HG03575 (cell line): Measurements from ENCODE around the gene PTTG2.
"Not testable (repeated sequence)": the region's sequence is repeated elsewhere in the genome, so short reads cannot be mapped to it uniquely, and the experiment has no call there.

ENCODE experiments used
- ATAC-seq: cut with Tn5 transposase; IDR thresholded peaks from one replicate; pipeline ENCODE4 v1.9.1; 2021; ENCODE audit not compliant: unreplicated experiment, insufficient number of reproducible peaks, low FRiP score; ENCODE audit errors: extremely low read depth

PTTG2 gene

DNA sequence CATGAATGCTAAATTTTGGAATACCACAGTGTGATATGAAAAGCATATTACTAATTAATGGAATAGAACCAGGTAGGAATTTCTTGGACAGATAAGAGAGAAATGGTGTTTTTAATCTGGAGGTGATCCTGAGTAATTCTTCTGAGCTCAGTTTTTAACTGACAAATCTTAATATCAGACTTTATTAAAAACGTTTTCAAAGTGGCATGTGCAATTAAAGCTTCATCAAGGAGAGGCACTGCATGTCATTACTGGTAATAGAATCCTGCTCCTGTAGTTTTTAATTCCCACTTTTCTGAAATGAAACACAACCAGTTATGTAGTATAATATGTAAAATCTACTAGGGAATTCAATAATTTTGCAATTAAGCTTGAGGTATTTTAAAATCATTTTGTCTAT is 7.0 kb upstream of the PTTG2 start:
- no peak for ATAC-seq

DNA sequence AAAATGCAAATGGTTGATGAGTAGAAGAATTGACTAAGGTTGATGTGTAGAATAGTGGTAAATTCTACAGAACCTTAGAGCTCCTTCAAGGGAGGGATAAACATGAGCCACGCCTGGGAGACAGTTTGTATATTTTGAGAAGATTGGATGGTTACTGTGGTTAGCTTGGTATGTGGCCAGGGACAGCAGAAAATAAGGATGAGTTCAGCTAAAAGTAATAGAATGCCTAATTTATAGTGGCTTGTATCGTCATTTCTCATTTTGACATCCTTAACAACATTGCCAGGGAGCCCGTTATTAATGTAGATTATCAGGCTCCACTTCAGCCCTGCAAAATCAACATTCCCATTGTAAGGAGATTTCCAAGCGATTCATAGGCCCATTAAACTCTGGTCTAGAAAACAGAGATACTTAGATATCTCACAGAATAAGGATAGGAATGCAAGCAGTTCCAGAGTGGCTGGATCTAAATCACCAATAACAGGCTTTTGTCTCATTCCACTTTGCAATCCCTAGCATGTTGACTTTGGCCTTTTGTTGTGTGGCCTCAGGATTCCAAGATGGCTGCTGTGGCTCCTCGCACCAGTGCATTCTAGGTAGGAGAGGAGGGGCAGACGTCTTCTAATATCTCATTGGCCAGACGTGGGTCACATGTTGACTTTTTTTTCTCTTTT is 6.4 kb upstream of the PTTG2 start:
- ATAC-seq = no peak

- ATAC-seq = no peak
Measured at GRCh38 chr4:37956941-37957340, 3.3 kb upstream of the PTTG2 start.

DNA sequence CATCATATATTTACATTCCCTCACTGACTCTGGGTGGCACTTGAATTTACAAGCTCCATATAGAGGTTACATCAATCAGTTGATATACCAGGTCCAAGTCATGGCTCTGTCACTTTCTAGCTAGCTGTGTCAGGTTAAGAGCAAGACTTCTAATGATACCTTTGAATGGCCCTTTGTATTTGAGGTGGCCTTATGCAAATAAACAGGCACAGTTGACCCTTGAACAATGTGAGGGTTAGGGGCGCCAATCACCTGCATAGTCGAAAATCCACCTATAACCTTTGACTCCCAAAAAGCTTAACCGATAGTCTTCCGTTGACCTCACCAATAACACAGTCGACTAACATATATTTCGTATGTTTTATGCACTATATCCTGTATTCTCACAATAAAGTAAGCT is 1.3 kb upstream of the PTTG2 start:
- ATAC-seq = no peak

- ATAC-seq = no peak
Measured at GRCh38 chr4:37960679-37961450, 667 bp downstream of the PTTG2 start.

DNA sequence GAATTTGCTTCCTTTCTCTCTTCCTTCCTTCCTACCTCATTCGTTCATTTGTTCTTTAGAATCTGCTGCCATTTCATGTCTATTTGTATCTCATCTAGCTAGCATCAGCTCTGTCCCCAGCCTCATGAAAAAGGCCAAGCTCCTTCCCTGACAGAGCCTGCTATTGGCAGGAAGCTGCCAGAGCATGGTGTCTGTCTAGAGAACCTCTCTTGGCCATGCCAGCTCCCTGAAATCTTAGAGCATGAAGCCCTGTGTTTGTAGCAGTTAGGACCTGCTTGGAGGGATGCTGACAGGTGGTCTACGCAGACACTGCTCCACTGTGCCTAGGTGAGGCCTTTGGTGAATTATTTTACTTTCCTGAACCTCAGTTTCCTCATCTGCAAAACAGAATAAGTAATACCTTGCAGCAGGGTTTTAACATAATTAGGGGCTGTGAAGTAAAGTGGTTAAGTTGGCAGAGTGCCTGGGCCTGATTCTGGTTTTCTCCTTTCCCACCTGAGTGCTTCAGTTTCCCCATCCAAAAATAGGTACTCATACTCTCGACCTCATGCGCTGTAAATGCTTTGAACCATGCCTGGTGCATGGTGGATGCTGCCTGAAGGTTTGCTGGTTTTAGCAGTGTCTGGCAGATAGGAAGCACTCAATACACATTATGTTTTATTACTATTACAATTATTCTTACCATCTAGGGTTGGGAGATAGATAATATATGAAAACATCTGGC is 4.7 kb downstream of the PTTG2 start:
- peak; percentile 66 for ATAC-seq

DNA sequence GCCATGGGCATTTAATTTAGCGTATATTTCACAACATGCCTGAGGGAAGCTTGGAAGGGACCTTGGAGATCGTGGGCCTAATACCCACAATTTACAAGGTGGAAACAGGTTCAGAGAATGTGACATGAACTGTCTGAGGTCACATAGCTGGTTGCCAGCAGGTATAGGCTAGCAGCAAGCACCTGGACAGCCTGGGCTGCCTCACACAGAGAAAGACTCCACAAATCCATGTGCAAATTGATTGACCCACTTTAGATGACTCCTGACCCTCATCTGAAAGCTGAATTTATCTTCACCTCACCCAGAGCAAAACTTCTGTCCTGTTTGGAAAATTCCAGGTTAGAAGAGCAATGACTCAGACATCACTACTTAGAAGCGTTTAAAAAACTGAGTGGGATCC is 5.8 kb downstream of the PTTG2 start:
- ATAC-seq = no peak

- ATAC-seq = no peak
Measured at GRCh38 chr4:37967736-37968135, 7.5 kb downstream of the PTTG2 start.

DNA sequence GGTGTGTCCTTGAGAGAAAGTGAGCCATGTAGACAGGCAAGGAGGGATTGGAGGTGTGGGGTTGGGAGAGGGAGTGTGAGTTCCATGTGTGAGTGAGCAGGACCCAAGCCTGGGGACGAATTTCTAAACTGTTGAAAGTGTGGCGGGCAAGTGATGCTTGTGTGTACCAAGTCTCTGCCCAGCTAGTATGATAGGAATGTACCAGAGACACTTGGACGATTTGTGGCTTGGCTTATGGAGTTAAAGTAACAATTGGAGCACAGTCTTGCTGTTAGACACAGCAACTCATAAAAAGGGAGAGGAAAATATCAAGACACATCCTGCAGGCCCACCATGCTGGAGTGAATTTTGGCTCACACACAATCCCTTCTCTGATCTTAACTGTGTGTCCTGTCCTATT is 8.5 kb downstream of the PTTG2 start:
- ATAC-seq = no peak

GRCh38 chr4:37970702-37971101 is 10.5 kb downstream of the PTTG2 start:
- no peak for ATAC-seq

DNA sequence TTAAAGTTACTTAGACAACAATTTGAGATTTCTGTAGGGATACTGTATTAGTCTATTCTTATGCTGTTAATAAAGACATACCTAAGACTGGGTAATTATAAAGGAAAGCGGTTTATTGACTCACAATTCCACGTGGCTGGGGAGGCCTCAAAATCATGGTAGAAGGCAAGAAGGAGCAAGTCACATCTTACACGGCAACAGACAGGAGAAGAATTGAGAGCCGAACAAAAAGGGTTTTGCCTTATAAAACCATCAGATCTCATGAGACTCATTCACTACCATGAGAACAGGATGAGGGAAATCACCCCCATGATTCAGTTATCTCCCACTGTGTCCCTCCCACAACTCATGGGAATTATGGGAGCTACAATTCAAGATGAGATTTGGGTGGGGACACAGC is 11.0 kb downstream of the PTTG2 start:
- ATAC-seq = no peak

GRCh38 chr4:37973441-37973840 is 13.2 kb downstream of the PTTG2 start:
- ATAC-seq = no peak

DNA sequence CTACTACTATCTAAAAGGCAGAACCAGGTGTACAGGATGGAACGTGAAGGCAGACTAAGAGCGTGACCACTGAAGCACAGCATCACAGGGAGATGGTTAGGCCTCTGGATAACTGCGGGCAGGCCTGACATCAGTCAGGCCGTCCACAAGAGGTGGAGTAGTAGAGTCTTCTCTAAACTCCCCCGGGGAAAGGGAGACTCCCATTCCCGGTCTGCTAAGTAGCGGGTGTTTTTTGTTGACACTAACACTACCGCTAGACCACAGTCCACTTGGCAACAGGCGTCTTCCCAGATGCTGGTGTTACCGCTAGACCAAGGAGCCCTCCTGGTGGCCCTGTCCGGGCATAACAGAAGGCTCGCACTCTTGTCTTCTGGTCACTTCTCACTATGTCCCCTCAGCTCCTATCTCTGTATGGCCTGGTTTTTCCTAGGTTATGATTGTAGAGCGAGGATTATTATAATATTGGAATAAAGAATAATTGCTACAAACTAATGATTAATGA is 15.2 kb downstream of the PTTG2 start:
- ATAC-seq = not testable (repeated sequence)

- ATAC-seq = no peak
Measured at GRCh38 chr4:37976507-37976906, 16.3 kb downstream of the PTTG2 start.

DNA sequence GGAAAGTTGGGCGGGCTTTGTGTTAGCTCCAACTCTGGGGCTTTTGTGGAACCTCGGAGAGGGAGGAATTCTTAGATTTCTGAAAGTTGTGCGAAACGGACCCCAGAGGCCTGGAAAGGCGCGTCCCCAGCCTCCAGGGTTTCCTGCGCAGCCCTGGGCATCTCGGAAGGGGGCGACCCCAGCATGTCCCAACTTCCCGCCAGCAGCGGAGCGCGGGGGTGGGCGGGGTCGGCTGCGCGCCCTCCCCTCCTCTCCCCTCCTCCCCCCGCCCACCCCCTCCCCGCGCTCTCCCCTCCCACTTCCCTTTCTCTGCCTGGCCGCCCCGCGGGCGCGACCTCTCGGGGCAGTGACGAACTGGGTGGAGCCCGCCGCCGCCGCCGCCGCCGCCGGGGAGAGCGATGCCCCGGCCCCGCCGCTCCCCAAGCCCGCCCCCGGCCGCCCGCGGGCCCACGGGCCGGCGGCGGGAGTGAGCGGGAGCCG is 16.8 kb downstream of the PTTG2 start:
- ATAC-seq = no peak

GRCh38 chr4:37977471-37978247 is 17.5 kb downstream of the PTTG2 start:
- ATAC-seq = no peak

DNA sequence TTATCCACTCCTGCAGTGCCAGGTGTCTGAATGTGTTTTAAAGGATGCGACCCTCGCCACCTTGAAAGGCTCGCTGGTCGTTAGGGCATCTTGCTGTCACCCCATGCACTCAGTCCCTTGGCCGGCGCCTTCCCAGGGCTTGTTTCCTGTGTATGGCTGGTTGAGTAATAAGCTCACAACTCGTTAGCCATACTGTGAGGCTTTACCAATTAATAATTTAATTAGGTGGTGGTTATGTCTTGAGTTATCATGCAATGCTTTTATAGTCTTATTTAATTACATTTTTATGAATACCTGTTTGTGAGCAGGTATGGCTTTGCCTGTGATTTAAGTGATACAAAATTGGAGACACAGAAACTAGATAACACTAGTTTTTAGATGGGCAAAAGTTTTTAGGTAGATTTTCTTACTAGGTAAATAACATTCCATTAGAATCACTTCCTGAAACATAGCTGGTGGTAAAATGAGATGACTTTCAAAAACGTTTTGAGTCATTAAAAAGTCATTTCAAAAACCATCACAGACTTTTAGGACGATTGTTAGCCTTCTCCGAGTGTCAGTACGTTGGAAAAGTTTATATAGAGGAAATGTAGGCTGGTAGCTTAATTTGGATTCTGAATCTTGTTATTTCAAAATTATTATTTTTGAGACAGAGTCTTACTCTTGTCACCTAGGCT is 18.2 kb downstream of the PTTG2 start:
- ATAC-seq = no peak

DNA sequence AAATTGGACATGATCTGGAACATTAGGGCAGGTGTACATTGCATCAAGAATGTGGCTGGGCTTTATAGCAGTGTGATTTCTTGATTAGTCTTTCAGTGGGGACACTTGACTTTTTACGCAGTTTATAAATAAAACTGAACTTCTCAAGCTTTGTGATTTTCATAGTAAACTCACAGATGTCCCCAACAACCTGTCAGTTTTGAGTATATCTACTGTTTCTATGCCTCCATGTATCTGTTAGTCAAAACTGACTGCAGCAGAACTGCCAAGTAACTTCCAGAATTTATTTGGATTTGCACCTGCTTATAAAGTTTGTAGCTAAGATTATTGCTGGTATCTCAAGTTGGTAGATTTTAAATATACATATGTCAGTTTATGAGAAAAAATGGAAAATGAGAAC is 20.0 kb downstream of the PTTG2 start:
- ATAC-seq = no peak

GRCh38 chr4:37981425-37981824 is 21.2 kb downstream of the PTTG2 start:
- no peak for ATAC-seq
